RWPE1 (cell line): ENCODE measurements around the gene NKTR.

Experiments used
- CTCF ChIA-PET: fragments of 350-600 bp; sonication (Branson Sonifier 250); formaldehyde crosslinking; extraction: SDS; loops from one replicate; lab custom pipeline; 2021; lab: Yijun Ruan, JAX
- POLR2A ChIA-PET: fragments of 400-600 bp; formaldehyde crosslinking; extraction: SDS; loops from one replicate; lab custom pipeline; 2020; ENCODE audit warnings: antibody characterized with exemption; ENCODE audit not compliant: low non-redundant PET; lab: Yijun Ruan, JAX
- DNase-seq: peaks from one replicate; pipeline ENCODE4 v3.0.0; 2012; ENCODE audit warnings: low spot score
- H3K27ac ChIP-seq: fragments of 450-650 bp; 2 replicates; pipeline ENCODE4 v1.5.1; 2017
- CTCF ChIP-seq: fragments of 450-650 bp; conservative IDR thresholded peaks from 2 replicates; pipeline ENCODE4 v1.5.1; 2017; ENCODE audit warnings: low read depth, mild to moderate bottlenecking

The NKTR gene

GRCh38 chr3:42662037-42662812, 61.7 kb downstream of the NKTR start:
- peak overlapping the region; percentile 31 for H3K27ac ChIP-seq
- TF ChIP-seq CTCF: no peak
- ChIA-PET CTCF (interaction anchor here (1.8 kb wide), 1 partner anchor 82 kb away, joined by 7 read pairs; no protein-coding TSS in a partner anchor), POLR2A (no interaction called here)
- DNase-seq: no peak

- ChIA-PET CTCF (no interaction called here), POLR2A (no interaction called here)
- H3K27ac ChIP-seq: peak overlapping the region; percentile 31
- DNase-seq: no peak
- TF ChIP-seq CTCF: no peak
Observed at GRCh38 chr3:42662813-42663535, 62.5 kb downstream of the NKTR start.

- ChIA-PET POLR2A (no interaction called here), CTCF (no interaction called here)
- 0 out of 2 replicates have a peak overlapping the region, but pooled peaks have one; percentile 31 for H3K27ac ChIP-seq
- no peak for DNase-seq
- TF ChIP-seq CTCF: no peak
Observed at GRCh38 chr3:42663581-42664437, 63.3 kb downstream of the NKTR start.

GRCh38 chr3:42664438-42664803, 63.9 kb downstream of the NKTR start:
- ChIA-PET CTCF (no interaction called here), POLR2A (no interaction called here)
- TF ChIP-seq CTCF: no peak
- no peak for DNase-seq
- H3K27ac ChIP-seq: no peak overlapping the region

DNA sequence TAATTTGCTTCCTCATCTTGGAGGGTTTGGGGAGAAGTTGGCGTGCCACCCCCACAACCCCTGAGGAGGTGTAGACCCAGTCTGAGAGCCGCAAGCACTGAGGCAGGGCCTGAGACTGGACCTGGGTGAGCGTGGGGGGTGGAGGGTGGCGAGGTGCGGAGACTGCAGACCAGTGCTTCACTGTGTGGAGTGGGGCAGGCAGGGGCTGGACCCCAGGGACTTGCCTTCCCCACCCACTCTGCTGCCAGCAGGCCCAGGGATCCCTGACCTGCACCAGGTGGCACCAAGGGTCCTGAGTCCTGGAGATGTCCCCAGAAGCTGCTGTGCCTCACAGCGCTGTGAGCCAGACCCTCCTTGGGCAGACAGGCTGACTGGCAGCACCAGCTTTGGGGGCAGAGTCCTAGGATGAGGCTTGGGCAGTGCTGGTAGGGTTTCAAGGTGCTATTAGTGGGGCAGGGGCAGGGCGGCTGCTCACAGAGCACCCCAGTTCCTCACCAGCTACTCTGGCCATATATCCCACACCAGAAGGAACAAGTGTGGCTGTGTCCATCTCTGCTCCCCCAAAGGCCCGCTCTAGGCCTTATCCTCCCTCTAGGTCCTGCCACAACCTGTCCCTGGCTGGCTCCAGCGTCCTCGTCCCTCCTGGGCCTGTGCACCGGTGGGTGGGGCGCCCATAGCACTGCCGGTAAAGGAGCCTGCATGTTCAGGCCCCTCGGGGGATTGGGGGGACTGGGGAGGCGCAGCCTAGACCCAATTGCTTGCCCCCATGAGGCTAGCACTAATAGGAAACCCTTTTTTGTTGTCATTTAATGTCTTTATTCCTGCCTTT, 64.8 kb downstream of the NKTR start:
- TF ChIP-seq CTCF: no peak
- POLR2A ChIA-PET: no interaction called here
- DNase-seq: no peak
- CTCF ChIA-PET: interaction anchor here (1.1 kb wide), 1 partner anchor 11 kb away, joined by 3 read pairs; no protein-coding TSS in a partner anchor
- H3K27ac ChIP-seq: peak overlapping the region; percentile 58
